Natural killer cell (primary cell): Measurements from ENCODE around the gene GBP2. TPM values are rescaled to one million over a fixed set of nuclear protein-coding genes. Genes with fewer than 3 reads are reported as not detected.
"Not testable (repeated sequence)": the region's sequence is repeated elsewhere in the genome, so short reads cannot be mapped to it uniquely, and the experiment has no call there.

ENCODE experiments used
- ATAC-seq, 3 donors: fragments of 150-1000 bp in 2 of 3; fragments of 200-7000 bp in 1 of 3; cut with Tn5 transposase; 1 replicate in 1 of 3; 2 replicates in 2 of 3; pipeline ENCODE4 v1.10.0; 2021; ENCODE audit warnings: mild to moderate bottlenecking in 2 of 3, moderate library complexity in 2 of 3
- DNase-seq, 2 donors: peaks; one replicate each; pipeline versions ENCODE4 v3.0.0 to v3.0.0-alpha.2; 2013 to 2021; ENCODE audit warnings: mixed read lengths in 1 of 2
- H3K27ac ChIP-seq: one replicate; pipeline ENCODE4 v1.5.1; 2013; ENCODE audit warnings: mild to moderate bottlenecking, low read length
- H3K27me3 ChIP-seq: one replicate; pipeline ENCODE4 v1.6.1; 2013; ENCODE audit warnings: low read length; ENCODE audit not compliant: control insufficient read depth, insufficient read depth
- H3K36me3 ChIP-seq: one replicate; pipeline ENCODE4 v1.6.1; 2013; ENCODE audit warnings: low read length; ENCODE audit not compliant: control insufficient read depth, insufficient read depth
- H3K4me1 ChIP-seq: one replicate; pipeline ENCODE4 v1.6.1; 2013; ENCODE audit warnings: low read length; ENCODE audit not compliant: control insufficient read depth, insufficient read depth
- H3K4me3 ChIP-seq: one replicate; pipeline ENCODE4 v1.5.1; 2013; ENCODE audit warnings: low read length
- H3K9me3 ChIP-seq: one replicate; pipeline ENCODE4 v1.6.1; 2013; ENCODE audit warnings: low read length; ENCODE audit not compliant: control insufficient read depth, insufficient read depth
- H3K27ac Mint-ChIP-seq, 2 donors: one replicate each; pipeline ENCODE4 v1.8.0; 2022; ENCODE audit warnings: mild to moderate bottlenecking in 2 of 2, mixed read lengths in 2 of 2, moderate library complexity in 1 of 2
- H3K27me3 Mint-ChIP-seq, 2 donors: one replicate each; pipeline ENCODE4 v1.8.0; 2022; ENCODE audit warnings: low read depth in 2 of 2, mixed read lengths in 2 of 2
- H3K36me3 Mint-ChIP-seq: one replicate; pipeline ENCODE4 v1.8.0; 2022; ENCODE audit warnings: mixed read lengths
- H3K4me1 Mint-ChIP-seq, 2 donors: one replicate each; pipeline ENCODE4 v1.8.0; 2022; ENCODE audit warnings: mixed read lengths in 2 of 2
- H3K4me3 Mint-ChIP-seq: one replicate; pipeline ENCODE4 v1.8.0; 2022; ENCODE audit warnings: mild to moderate bottlenecking, moderate library complexity, mixed read lengths
- H3K9me3 Mint-ChIP-seq, 2 donors: one replicate each; pipeline ENCODE4 v1.8.0; 2022; ENCODE audit warnings: mixed read lengths in 2 of 2
- WGBS: methylation state at CpG from one replicate; pipeline ENCODE4 v1.1.7; 2013; ENCODE audit warnings: missing lambda C conversion rate; ENCODE audit not compliant: insufficient coverage; 5-methylcytosine and 5-hydroxymethylcytosine counted together
- intact Hi-C: fragments of 100-400 bp; cut with micrococcal nuclease; formaldehyde crosslinking; loops from one replicate; pipeline ENCODE4 v1.14.2; 2022
- total RNA-seq, 4 donors: library from RNA; stranded (reverse); fragments of 120-200 nt in 1 of 4; gene quantifications; one replicate each; pipeline versions ENCODE4 v1.2.3 to v1.2.4, GENCODE V29; 2013 to 2022
- TF ChIP-seq, protein P1 (sequence below): fragments of 200-600 bp; IDR thresholded peaks from one replicate; pipeline ENCODE4 v1.8.0; 2022; ENCODE audit warnings: antibody characterized with exemption

The GBP2 gene
- total RNA-seq, 3 donors from 2014 or later (not counting 1 experiment from before 2014, with no cell fraction given) = 117 to 153 (median 144) TPM

DNA sequence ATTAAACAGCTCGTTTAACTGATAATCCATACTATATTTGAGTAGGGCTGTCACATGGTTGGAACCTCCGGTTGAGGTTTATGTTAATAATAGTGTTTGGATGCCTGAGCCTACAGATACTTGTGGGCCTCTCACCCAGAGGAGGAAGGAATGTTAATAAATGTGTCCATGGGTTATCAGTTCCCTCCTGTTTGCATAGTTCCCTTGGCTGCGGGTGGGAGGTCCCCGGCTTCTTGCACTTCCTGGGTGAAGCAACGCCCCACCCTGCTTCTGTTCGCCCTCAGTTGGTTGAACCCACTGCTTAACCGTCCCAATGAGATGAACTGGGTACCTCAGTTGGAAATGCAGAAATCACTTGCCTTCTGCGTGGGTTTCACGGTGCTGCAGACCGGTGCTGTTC is 37.3 kb downstream of the GBP2 start:
- DNase-seq = no peak
- no peaks in the 10 kb centered on the region for H3K36me3 Mint-ChIP-seq
- H3K4me1 ChIP-seq = no peaks in the 10 kb centered on the region
- no peak overlapping the region for H3K4me3 Mint-ChIP-seq
- no peaks in the 10 kb centered on the region for H3K4me1 Mint-ChIP-seq
- WGBS = 95% methylated on average over 10 of the region's 10 CpGs
- peaks cover 0 to 3% of the 10 kb centered on the region in 2 donors for H3K27me3 Mint-ChIP-seq
- intact Hi-C loops = no loop called here
- H3K4me3 ChIP-seq = no peak overlapping the region
- H3K36me3 ChIP-seq = no peaks in the 10 kb centered on the region
- H3K9me3 Mint-ChIP-seq = no peaks in the 10 kb centered on the region
- ATAC-seq = no peak
- no peaks in the 10 kb centered on the region for H3K27me3 ChIP-seq
- H3K27ac ChIP-seq = no peak overlapping the region
- no peak overlapping the region for H3K27ac Mint-ChIP-seq
- no peaks in the 10 kb centered on the region for H3K9me3 ChIP-seq
- TF ChIP-seq, protein P1, sequence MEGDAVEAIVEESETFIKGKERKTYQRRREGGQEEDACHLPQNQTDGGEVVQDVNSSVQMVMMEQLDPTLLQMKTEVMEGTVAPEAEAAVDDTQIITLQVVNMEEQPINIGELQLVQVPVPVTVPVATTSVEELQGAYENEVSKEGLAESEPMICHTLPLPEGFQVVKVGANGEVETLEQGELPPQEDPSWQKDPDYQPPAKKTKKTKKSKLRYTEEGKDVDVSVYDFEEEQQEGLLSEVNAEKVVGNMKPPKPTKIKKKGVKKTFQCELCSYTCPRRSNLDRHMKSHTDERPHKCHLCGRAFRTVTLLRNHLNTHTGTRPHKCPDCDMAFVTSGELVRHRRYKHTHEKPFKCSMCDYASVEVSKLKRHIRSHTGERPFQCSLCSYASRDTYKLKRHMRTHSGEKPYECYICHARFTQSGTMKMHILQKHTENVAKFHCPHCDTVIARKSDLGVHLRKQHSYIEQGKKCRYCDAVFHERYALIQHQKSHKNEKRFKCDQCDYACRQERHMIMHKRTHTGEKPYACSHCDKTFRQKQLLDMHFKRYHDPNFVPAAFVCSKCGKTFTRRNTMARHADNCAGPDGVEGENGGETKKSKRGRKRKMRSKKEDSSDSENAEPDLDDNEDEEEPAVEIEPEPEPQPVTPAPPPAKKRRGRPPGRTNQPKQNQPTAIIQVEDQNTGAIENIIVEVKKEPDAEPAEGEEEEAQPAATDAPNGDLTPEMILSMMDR = no peak

DNA sequence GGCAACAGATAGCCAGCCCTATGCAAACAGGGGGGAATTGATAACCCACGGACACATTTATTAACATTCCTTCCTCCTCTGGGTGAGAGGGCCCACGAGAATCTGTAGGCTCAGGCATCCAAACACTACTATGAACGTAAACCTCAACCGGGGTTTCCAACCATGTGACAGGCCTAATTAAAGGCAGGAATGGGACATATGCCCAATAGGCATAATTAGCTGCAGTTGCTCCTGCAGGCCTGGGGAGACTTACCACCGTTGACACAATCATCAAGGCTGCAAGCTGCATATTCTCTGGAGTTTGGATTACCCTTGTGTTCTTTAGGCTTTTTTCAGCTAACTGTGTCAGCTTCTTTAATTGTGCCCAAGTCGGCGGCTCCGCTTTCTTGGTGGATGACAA is 38.7 kb downstream of the GBP2 start:
- Mint-ChIP-seq H3K9me3 (no peaks in the 10 kb centered on the region), H3K4me3 (no peak overlapping the region), H3K27me3 (peaks cover 0 to 3% of the 10 kb centered on the region in 2 donors), H3K27ac (no peak overlapping the region), H3K4me1 (no peaks in the 10 kb centered on the region), H3K36me3 (no peaks in the 10 kb centered on the region)
- intact Hi-C loops = no loop called here
- Histone ChIP-seq H3K27ac (no peak overlapping the region), H3K27me3 (no peaks in the 10 kb centered on the region), H3K9me3 (no peaks in the 10 kb centered on the region), H3K36me3 (no peaks in the 10 kb centered on the region), H3K4me3 (no peak overlapping the region), H3K4me1 (no peaks in the 10 kb centered on the region)
- DNase-seq (no peak), ATAC-seq (no peak)
- TF ChIP-seq, protein P1 = no peak
- WGBS = 86% methylated on average over 8 of the region's 8 CpGs

DNA sequence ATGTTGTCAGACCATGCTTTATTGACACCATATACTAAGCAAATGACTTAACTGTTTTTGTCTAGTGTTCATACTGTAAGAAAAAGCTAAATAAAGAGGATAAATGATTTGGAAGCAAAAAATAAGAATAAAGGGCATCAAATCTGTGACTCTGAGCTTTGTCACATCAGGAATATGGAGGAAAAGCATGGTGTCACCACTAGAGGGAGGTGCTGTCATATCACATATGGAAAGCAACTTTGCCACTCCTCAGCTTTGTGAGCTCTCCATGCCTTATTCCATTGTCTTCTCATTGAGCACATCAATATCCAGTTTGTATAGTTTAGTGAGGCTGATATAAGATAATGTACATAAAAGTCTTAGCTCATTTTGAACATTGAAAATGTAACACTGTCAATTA is 40.1 kb downstream of the GBP2 start:
- H3K4me1 Mint-ChIP-seq = no peaks in the 10 kb centered on the region
- H3K9me3 ChIP-seq = no peaks in the 10 kb centered on the region
- intact Hi-C loops = loop anchor here (1.0 kb wide), 2 partner anchors 273 to 370 kb away; no protein-coding TSS in a partner anchor
- no peak overlapping the region for H3K27ac Mint-ChIP-seq
- H3K27me3 ChIP-seq = no peaks in the 10 kb centered on the region
- no peaks in the 10 kb centered on the region for H3K36me3 Mint-ChIP-seq
- DNase-seq (peak in 1 of 2 donors; percentile 77), ATAC-seq (peak in 2 of 3 donors; percentile 72 to 79)
- H3K9me3 Mint-ChIP-seq = no peaks in the 10 kb centered on the region
- H3K4me3 Mint-ChIP-seq = no peak overlapping the region
- H3K36me3 ChIP-seq = no peaks in the 10 kb centered on the region
- H3K27me3 Mint-ChIP-seq = peaks cover 0 to 3% of the 10 kb centered on the region in 2 donors
- no peak overlapping the region for H3K4me3 ChIP-seq
- H3K27ac ChIP-seq = no peak overlapping the region
- TF ChIP-seq, protein P1 = peak; percentile 69
- H3K4me1 ChIP-seq = no peaks in the 10 kb centered on the region

DNA sequence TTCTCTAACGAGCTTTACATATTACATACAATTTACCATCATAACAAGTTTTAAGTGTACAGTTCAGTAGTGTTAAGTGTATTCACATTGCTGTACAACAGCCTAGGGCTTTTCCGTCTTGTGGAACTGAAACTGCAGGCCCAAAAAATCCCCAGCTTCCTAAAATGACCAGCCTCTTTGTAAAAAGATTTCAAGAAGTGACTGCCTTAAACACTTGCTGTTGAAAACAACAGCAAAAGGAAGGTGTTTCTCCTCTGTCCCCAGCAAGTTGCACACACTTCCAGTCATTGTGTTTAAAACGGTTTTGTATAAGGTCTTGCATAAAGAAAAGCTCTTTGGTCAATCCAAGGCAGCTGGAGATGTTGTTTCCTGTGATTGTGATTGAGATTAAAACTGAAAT is 44.9 kb downstream of the GBP2 start:
- H3K9me3 ChIP-seq = no peaks in the 10 kb centered on the region
- H3K27ac Mint-ChIP-seq = no peak overlapping the region
- no peak overlapping the region for H3K4me3 Mint-ChIP-seq
- intact Hi-C loops = no loop called here
- H3K4me1 Mint-ChIP-seq = no peaks in the 10 kb centered on the region
- H3K36me3 ChIP-seq = no peaks in the 10 kb centered on the region
- TF ChIP-seq, protein P1 = no peak
- WGBS = 47% methylated on average over 2 of the region's 3 CpGs
- ATAC-seq (no peak), DNase-seq (no peak)
- no peak overlapping the region for H3K27ac ChIP-seq
- no peaks in the 10 kb centered on the region for H3K27me3 Mint-ChIP-seq
- peaks cover 3 to 6% of the 10 kb centered on the region in 2 donors for H3K9me3 Mint-ChIP-seq
- H3K27me3 ChIP-seq = no peaks in the 10 kb centered on the region
- no peak overlapping the region for H3K4me3 ChIP-seq
- H3K36me3 Mint-ChIP-seq = no peaks in the 10 kb centered on the region
- no peaks in the 10 kb centered on the region for H3K4me1 ChIP-seq

DNA sequence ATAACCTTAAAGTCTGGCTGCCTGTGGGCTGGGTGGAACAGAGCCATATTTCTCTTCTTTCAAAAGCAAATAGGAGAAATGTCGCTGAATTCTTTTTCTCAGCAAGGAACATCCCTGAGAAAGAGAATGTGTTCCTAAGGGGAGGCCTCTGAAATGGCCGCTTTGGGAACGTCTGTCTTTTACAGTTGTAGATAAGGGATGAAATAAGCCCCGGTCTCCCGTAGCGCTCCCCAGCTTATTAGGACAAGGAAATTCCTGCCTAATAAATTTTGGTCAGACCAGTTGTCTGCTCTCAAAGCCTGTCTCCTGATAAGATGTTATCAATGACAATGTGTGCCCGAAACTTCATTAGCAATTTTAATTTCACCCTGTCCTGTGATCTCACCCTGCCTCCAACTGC is 45.8 kb downstream of the GBP2 start:
- H3K27ac ChIP-seq, H3K4me3 Mint-ChIP-seq, H3K4me1 ChIP-seq, intact Hi-C loops, ATAC-seq, H3K9me3 Mint-ChIP-seq, H3K27me3 Mint-ChIP-seq, H3K9me3 ChIP-seq, H3K27ac Mint-ChIP-seq, H3K36me3 ChIP-seq, H3K4me1 Mint-ChIP-seq, H3K36me3 Mint-ChIP-seq, H3K4me3 ChIP-seq, DNase-seq, H3K27me3 ChIP-seq: not testable (repeated sequence)
- 95% methylated on average over 7 of the region's 7 CpGs for WGBS
